SK-N-SH (cell line): ENCODE measurements around the gene NOX3. TPM values are rescaled to one million over a fixed set of nuclear protein-coding genes. Genes with fewer than 3 reads are reported as not detected.

Experiments used
- CTCF ChIA-PET: fragments of 300-600, 350-600 bp; formaldehyde crosslinking; extraction: SDS; loops from one replicate; lab custom pipeline; 2021; lab: Yijun Ruan, JAX
- POLR2A ChIA-PET: fragments of 350-600 bp; sonication (Branson Sonifier 250); formaldehyde crosslinking; extraction: SDS; loops from one replicate; lab custom pipeline; 2020; ENCODE audit warnings: antibody characterized with exemption, inconsistent platforms; lab: Yijun Ruan, JAX
- DNase-seq: peaks from one replicate; pipeline ENCODE4 v3.0.0; 2012
- H2AFZ ChIP-seq: fragments of 200-600 bp; sonication (generic); 2 replicates; pipeline ENCODE4 v1.8.1; 2016; ENCODE audit warnings: antibody characterized with exemption, mild to moderate bottlenecking, low read depth
- H3F3A ChIP-seq: fragments of 200-600 bp; sonication (generic); replicated peaks from 2 replicates; pipeline ENCODE3; 2016; ENCODE audit warnings: antibody characterized with exemption, mild to moderate bottlenecking; ENCODE audit not compliant: insufficient read depth
- H3K27ac ChIP-seq, 2 experiments: fragments of 200-500 bp in 1 of 2; fragments of 200-600 bp in 1 of 2; sonication (Bioruptor generic) in 1 of 2; sonication (generic), shearing (Covaris generic) in 1 of 2; 2 replicates each; pipeline versions ENCODE4 v1.5.1 to v1.6.1; 2014 to 2016; ENCODE audit warnings: low read depth in 2 of 2, inconsistent platforms in 1 of 2, low read length in 1 of 2, mild to moderate bottlenecking in 1 of 2, mixed read lengths in 1 of 2
- H3K27me3 ChIP-seq: fragments of 200-600 bp; sonication (generic), shearing (Covaris generic); 2 replicates; pipeline ENCODE4 v1.6.1; 2016; ENCODE audit warnings: mixed run types; ENCODE audit not compliant: insufficient read depth
- H3K36me3 ChIP-seq, 2 experiments: fragments of 200-500 bp in 1 of 2; fragments of 200-600 bp in 1 of 2; sonication (Bioruptor generic) in 1 of 2; sonication (generic) in 1 of 2; replicated peaks in 1 of 2; 2 replicates each; pipeline versions ENCODE3 to v1.5.1; 2014 to 2016; ENCODE audit warnings: low read length in 1 of 2, mild to moderate bottlenecking in 1 of 2; ENCODE audit not compliant: insufficient read depth in 2 of 2, control insufficient read depth in 1 of 2
- H3K4me1 ChIP-seq, 2 experiments: fragments of 200-500 bp in 1 of 2; fragments of 200-600 bp in 1 of 2; sonication (Bioruptor generic) in 1 of 2; sonication (generic), shearing (Covaris generic) in 1 of 2; 2 replicates each; pipeline versions ENCODE4 v1.5.1 to v1.6.1; 2014 to 2016; ENCODE audit warnings: low read depth in 1 of 2, low read length in 1 of 2, mixed run types in 1 of 2; ENCODE audit not compliant: insufficient read depth in 2 of 2, control insufficient read depth in 1 of 2
- H3K4me2 ChIP-seq: fragments of 200-600 bp; sonication (generic), shearing (Covaris generic); 2 replicates; pipeline ENCODE4 v1.6.1; 2017; ENCODE audit warnings: mixed run types
- H3K4me3 ChIP-seq, 2 experiments: fragments of 200-500 bp in 1 of 2; fragments of 200-600 bp in 1 of 2; sonication (Bioruptor generic) in 1 of 2; sonication (generic), shearing (Covaris generic) in 1 of 2; 2 replicates each; pipeline versions ENCODE4 v1.5.1 to v1.8.1; 2014 to 2016; ENCODE audit warnings: low read depth in 2 of 2, inconsistent platforms in 1 of 2, low read length in 1 of 2, mild to moderate bottlenecking in 1 of 2, mixed read lengths in 1 of 2, moderate library complexity in 1 of 2
- H3K79me2 ChIP-seq: fragments of 200-600 bp; sonication (generic); 2 replicates; pipeline ENCODE4 v1.8.1; 2017; ENCODE audit warnings: mild to moderate bottlenecking; ENCODE audit not compliant: insufficient read depth
- H3K9ac ChIP-seq: fragments of 200-600 bp; sonication (generic); 2 replicates; pipeline ENCODE4 v1.6.1; 2017; ENCODE audit warnings: mixed run types
- H3K9me2 ChIP-seq: fragments of 200-600 bp; sonication (generic); 2 replicates; pipeline ENCODE4 v1.6.1; 2017; ENCODE audit warnings: mixed run types
- H3K9me3 ChIP-seq: fragments of 200-600 bp; sonication (generic); 2 replicates; pipeline ENCODE4 v1.6.1; 2017; ENCODE audit warnings: mixed run types, mild to moderate bottlenecking, moderate library complexity
- H4K20me1 ChIP-seq: fragments of 200-600 bp; sonication (generic); 2 replicates; pipeline ENCODE4 v1.6.1; 2017; ENCODE audit warnings: mild to moderate bottlenecking, mixed run types; ENCODE audit not compliant: insufficient read depth
- CHD2 ChIP-seq: fragments of 150-350 bp; IDR thresholded peaks from 2 replicates; pipeline ENCODE4 v1.6.1; 2018; ENCODE audit warnings: low read length; ENCODE audit not compliant: partially characterized antibody
- ELF1 ChIP-seq: IDR thresholded peaks from 2 replicates; pipeline ENCODE4 v1.4.0; 2012
- EP300 ChIP-seq, 2 experiments: IDR thresholded peaks; 2 replicates each; pipeline versions ENCODE4 v1.4.0 to v1.6.1; 2012; ENCODE audit warnings: borderline replicate concordance in 1 of 2, low read depth in 1 of 2, low read length in 1 of 2
- FOSL2 ChIP-seq: IDR thresholded peaks from 2 replicates; pipeline ENCODE4 v1.4.0; 2012; ENCODE audit warnings: low read depth, mild to moderate bottlenecking, moderate library complexity, borderline replicate concordance
- FOXJ3 ChIP-seq: sonication (generic); formaldehyde crosslinking; IDR thresholded peaks from 2 replicates; pipeline ENCODE4 v1.5.1; 2020; ENCODE audit warnings: mild to moderate bottlenecking, missing genetic modification reagents
- FOXM1 ChIP-seq: IDR thresholded peaks from 2 replicates; pipeline ENCODE4 v1.4.0; 2012; ENCODE audit warnings: low read depth, mild to moderate bottlenecking
- GABPA ChIP-seq: IDR thresholded peaks from 2 replicates; pipeline ENCODE4 v1.4.0; 2012; ENCODE audit warnings: low read depth, mild to moderate bottlenecking
- GATA2 ChIP-seq: sonication (generic); formaldehyde crosslinking; IDR thresholded peaks from 2 replicates; pipeline ENCODE4 v1.5.0; 2020; ENCODE audit warnings: mild to moderate bottlenecking, missing genetic modification reagents
- MAX ChIP-seq: IDR thresholded peaks from 2 replicates; pipeline ENCODE4 v1.4.0; 2012; ENCODE audit warnings: low read depth
- NFIC ChIP-seq: IDR thresholded peaks from 2 replicates; pipeline ENCODE4 v1.4.0; 2012; ENCODE audit warnings: borderline replicate concordance
- PBX3 ChIP-seq: IDR thresholded peaks from 2 replicates; pipeline ENCODE4; 2012
- RAD21 ChIP-seq: IDR thresholded peaks from 2 replicates; pipeline ENCODE4 v1.6.1; 2012; ENCODE audit warnings: mild to moderate bottlenecking, low read length
- RCOR1 ChIP-seq: fragments of 150-350 bp; IDR thresholded peaks from 2 replicates; pipeline ENCODE4 v1.6.1; 2017; ENCODE audit warnings: antibody characterized with exemption, low read length
- RXRA ChIP-seq: IDR thresholded peaks from 2 replicates; pipeline ENCODE4 v1.4.0; 2012; ENCODE audit warnings: low read depth, mild to moderate bottlenecking, borderline replicate concordance
- SIN3A ChIP-seq: IDR thresholded peaks from 2 replicates; pipeline ENCODE4 v1.6.1; 2012; ENCODE audit warnings: low read depth, mild to moderate bottlenecking, low read length, moderate library complexity, borderline replicate concordance
- SMC3 ChIP-seq: IDR thresholded peaks from 2 replicates; pipeline ENCODE4 v1.6.1; 2012; ENCODE audit warnings: low read depth, low read length, improper control_type of control experiment
- TEAD4 ChIP-seq: IDR thresholded peaks from 2 replicates; pipeline ENCODE4 v1.4.0; 2012; ENCODE audit warnings: mild to moderate bottlenecking, borderline replicate concordance; ENCODE audit not compliant: insufficient read depth
- USF2 ChIP-seq: fragments of 150-350 bp; IDR thresholded peaks from 2 replicates; pipeline ENCODE4 v1.6.1; 2017; ENCODE audit warnings: antibody characterized with exemption, low read length, low read depth, borderline replicate concordance
- YY1 ChIP-seq: IDR thresholded peaks from 2 replicates; pipeline ENCODE4 v1.4.0; 2012; ENCODE audit warnings: low read depth, mild to moderate bottlenecking
- WGBS: methylation state at CpG from one replicate; pipeline ENCODE4 v1.1.6; 2017; ENCODE audit warnings: low lambda C conversion rate; 5-methylcytosine and 5-hydroxymethylcytosine counted together
- polyA plus RNA-seq, 3 experiments: library from polyadenylated mRNA; depleted of rRNA; stranded (reverse); fragments of >200 nt; gene quantifications; 2 replicates each; pipeline ENCODE4 v1.2.3, GENCODE V29; 2012
- TF ChIP-seq, protein P1 (sequence below): IDR thresholded peaks from 2 replicates; pipeline ENCODE4 v1.4.0; 2012; ENCODE audit warnings: low read depth, borderline replicate concordance

The NOX3 gene
- polyA plus RNA-seq, 1 of the 3 experiments (the other 2 are of a cell fraction), result 0.02 TPM

GRCh38 chr6:155404937-155405336 is 50.7 kb downstream of the NOX3 start:
- Histone ChIP-seq H3K36me3 (no peaks in the 10 kb centered on the region), H3K27ac (no peak overlapping the region), H3K27me3 (no peaks in the 10 kb centered on the region), H3K9ac (no peak overlapping the region), H3K4me1 (peaks cover 0 to 23% of the 10 kb centered on the region in 2 experiments; a peak in 2 of 4 replicates), H2AFZ (no peak overlapping the region), H3K4me3 (no peak overlapping the region), H3K9me2 (no peaks in the 10 kb centered on the region), H3K9me3 (no peaks in the 10 kb centered on the region), H4K20me1 (no peaks in the 10 kb centered on the region), H3K4me2 (no peak overlapping the region), H3F3A (no peaks in the 10 kb centered on the region), H3K79me2 (no peaks in the 10 kb centered on the region)
- 83% methylated on average over 3 of the region's 3 CpGs for WGBS
- CTCF ChIA-PET, result interaction anchor here (1.0 to 2.1 kb wide), 2 partner anchors 11 to 125 kb away, joined by 3 to 4 read pairs; no protein-coding TSS in a partner anchor
- no peak for DNase-seq
- POLR2A ChIA-PET, result no interaction called here
- TF ChIP-seq GATA2 (CRISPR knock-in tag), result no peak
- no peak for TF ChIP-seq USF2
- TF ChIP-seq SIN3A, result no peak
- TF ChIP-seq MAX, result no peak
- TF ChIP-seq FOSL2, result no peak
- no peak for TF ChIP-seq ELF1
- TF ChIP-seq FOXM1, result no peak
- TF ChIP-seq, protein P1, sequence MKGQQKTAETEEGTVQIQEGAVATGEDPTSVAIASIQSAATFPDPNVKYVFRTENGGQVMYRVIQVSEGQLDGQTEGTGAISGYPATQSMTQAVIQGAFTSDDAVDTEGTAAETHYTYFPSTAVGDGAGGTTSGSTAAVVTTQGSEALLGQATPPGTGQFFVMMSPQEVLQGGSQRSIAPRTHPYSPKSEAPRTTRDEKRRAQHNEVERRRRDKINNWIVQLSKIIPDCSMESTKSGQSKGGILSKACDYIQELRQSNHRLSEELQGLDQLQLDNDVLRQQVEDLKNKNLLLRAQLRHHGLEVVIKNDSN, result no peak
- TF ChIP-seq NFIC, result no peak
- no peak for TF ChIP-seq RCOR1
- no peak for TF ChIP-seq RXRA
- TF ChIP-seq TEAD4, result no peak
- no peak for TF ChIP-seq RAD21
- TF ChIP-seq YY1, result no peak
- TF ChIP-seq PBX3, result no peak
- TF ChIP-seq EP300 (IDR thresholded peaks at IDR 0.05; ENCODE audit: borderline replicate concordance in 1 of 2, low read depth in 1 of 2, low read length in 1 of 2), result no peak
- TF ChIP-seq SMC3, result no peak
- TF ChIP-seq GABPA, result no peak
- no peak for TF ChIP-seq FOXJ3 (CRISPR knock-in tag)
- no peak for TF ChIP-seq CHD2
